KG1 (cell line): ENCODE results near the gene SV2B.
"Not testable (repeated sequence)": the region's sequence is repeated elsewhere in the genome, so short reads cannot be mapped to it uniquely, and the experiment has no call there.

Experiments
- DNase-seq: peaks from one replicate; lab custom pipeline; 2025; lab: John Stamatoyannopoulos, UW

Gene SV2B

GRCh38 chr15:91099995-91100813 lies at the start of gene SV2B:
Gene SV2B (plus strand): TSS chr15:91100257. CDS start chr15:91226264, 126,007 bp downstream.
- no peak for DNase-seq

- no peak for DNase-seq
Measured at GRCh38 chr15:91051248-91051647, 48.8 kb upstream of the SV2B start.

GRCh38 chr15:91054816-91055215 lies 45.2 kb upstream of the SV2B start:
- no peak for DNase-seq

GRCh38 chr15:91055548-91056331 lies 44.3 kb upstream of the SV2B start:
- DNase-seq = no peak

GRCh38 chr15:91061230-91061629 lies 38.8 kb upstream of the SV2B start:
- DNase-seq = no peak

GRCh38 chr15:91061997-91062396 lies 38.1 kb upstream of the SV2B start:
- DNase-seq = no peak

GRCh38 chr15:91065505-91065904 lies 34.6 kb upstream of the SV2B start:
- no peak for DNase-seq

- DNase-seq = no peak
Measured at GRCh38 chr15:91067036-91067435, 33.0 kb upstream of the SV2B start.

GRCh38 chr15:91068436-91068835 lies 31.6 kb upstream of the SV2B start:
- DNase-seq = no peak

- no peak for DNase-seq
Measured at GRCh38 chr15:91068966-91069365, 31.1 kb upstream of the SV2B start.

- DNase-seq = no peak
Measured at GRCh38 chr15:91070872-91071271, 29.2 kb upstream of the SV2B start.

GRCh38 chr15:91072161-91072560 lies 27.9 kb upstream of the SV2B start:
- DNase-seq = no peak

GRCh38 chr15:91073077-91073476 lies 27.0 kb upstream of the SV2B start:
- DNase-seq = no peak

- DNase-seq = no peak
Measured at GRCh38 chr15:91073768-91074167, 26.3 kb upstream of the SV2B start.

GRCh38 chr15:91075739-91076138 lies 24.3 kb upstream of the SV2B start:
- DNase-seq = no peak

GRCh38 chr15:91077029-91077428 lies 23.0 kb upstream of the SV2B start:
- DNase-seq = no peak

GRCh38 chr15:91093866-91094265 lies 6.2 kb upstream of the SV2B start:
- DNase-seq = not testable (repeated sequence)

- DNase-seq = no peak
Measured at GRCh38 chr15:91098451-91098850, 1.6 kb upstream of the SV2B start.

- no peak for DNase-seq
Measured at GRCh38 chr15:91099616-91099994, 452 bp upstream of the SV2B start.

GRCh38 chr15:91100814-91101607 lies 954 bp downstream of the SV2B start:
- DNase-seq = no peak

- no peak for DNase-seq
Measured at GRCh38 chr15:91101608-91101920, 1.5 kb downstream of the SV2B start.

GRCh38 chr15:91102546-91103330 lies 2.7 kb downstream of the SV2B start:
- no peak for DNase-seq
